GM19372 (cell line): ENCODE data around the gene RNF212.
"Not testable (repeated sequence)": the region's sequence is repeated elsewhere in the genome, so short reads cannot be mapped to it uniquely, and the experiment has no call there.

Experiments
- ATAC-seq: cut with Tn5 transposase; IDR thresholded peaks from one replicate; pipeline ENCODE4 v1.9.1; 2021; ENCODE audit warnings: mild to moderate bottlenecking, low read depth, moderate library complexity; ENCODE audit not compliant: unreplicated experiment

The RNF212 gene

GRCh38 chr4:1050486-1051213, 62.7 kb downstream of the RNF212 start:
- ATAC-seq, result no peak

DNA sequence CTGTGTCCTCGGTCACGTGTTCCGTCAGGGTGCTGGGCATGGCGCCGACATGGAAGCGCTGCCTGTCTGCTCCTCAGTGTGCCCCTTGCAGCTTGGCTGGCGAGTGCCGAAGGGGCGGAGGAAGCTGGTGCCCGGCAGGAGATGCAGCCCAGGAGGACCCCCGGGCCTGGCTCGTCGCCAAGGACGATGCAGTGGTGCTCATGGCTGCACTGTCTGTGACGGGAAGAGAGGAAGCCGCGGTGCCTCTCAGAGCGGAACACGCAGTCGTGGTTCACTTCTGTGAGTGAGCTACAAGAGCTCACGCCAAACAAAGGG, 63.8 kb downstream of the RNF212 start:
- no peak for ATAC-seq

DNA sequence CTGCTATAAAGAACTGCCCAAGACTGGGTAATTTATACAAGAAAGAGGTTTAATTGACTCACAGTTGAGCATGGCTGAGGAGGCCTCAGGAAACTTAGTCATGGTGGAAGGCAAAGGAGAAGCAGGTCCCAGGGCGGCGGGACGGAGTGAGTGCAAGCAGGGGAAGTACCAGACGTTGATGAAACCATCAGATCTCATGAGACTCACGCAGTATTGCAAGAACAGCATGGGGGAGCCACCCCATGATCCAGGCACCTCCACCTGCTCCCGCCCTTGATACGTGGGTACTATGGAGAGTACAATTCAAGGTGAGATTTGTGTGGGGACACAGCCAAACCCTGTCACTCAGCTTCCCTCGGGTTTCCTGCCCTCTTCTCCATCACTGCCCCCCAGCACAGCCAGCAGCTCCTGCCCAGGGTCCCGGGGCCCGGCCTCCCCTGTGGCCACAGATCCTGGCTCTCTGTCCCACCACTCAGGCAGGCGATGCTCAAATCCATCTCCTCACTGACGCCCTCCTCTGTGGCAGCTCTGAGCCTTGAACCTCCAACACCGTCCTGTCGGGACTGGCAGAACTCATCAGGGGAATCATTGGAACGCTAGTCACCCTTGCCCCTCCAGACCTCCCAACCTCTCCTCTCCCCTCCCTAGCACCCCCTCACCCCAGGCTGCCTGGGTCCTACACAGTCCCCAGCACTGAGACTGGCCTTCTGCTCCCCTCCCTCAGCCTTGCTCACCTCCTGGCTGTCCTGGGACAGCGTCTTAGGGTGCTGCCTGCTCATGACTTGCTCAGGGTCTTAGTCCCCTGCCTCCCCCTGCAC, 64.4 kb downstream of the RNF212 start:
- ATAC-seq, result no peak

DNA sequence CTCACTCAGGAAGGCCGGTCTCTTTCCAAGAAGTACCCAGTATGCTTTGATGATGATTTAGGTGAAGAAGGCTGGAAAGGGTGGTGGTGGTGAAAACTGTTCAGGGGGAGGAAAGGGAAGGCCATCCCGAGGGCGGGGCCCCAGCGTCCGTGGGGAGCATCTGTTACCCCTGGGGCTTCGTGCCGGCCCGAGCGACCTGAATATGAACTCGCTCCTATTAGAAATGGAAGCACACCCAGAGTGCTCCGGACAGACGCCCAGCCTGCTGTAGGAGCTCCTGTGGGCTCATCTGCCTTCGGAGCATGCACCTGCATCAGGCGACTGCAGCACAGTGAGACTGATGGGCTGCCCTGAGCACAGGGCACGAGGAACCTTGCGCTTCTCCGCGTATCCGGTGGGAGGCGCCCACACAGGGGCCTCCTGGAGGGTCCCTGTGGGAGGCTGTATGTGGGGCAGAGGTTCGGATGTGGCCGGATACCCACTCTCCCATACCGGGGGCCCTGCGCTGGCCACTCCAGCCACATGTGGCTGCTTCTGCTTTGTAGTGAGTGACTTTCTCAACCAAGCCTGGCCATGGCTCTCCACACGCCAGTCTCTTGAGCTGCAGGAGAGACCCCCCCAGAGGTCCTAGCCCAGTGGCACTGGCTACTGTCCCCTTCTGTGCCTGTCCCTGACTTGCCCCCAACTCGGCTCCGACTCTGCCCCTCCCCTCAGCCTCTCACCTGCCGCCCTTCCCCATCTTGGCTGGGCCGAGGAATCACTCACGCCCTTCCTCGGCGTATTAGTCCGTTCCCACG, 65.2 kb downstream of the RNF212 start:
- no peak for ATAC-seq

DNA sequence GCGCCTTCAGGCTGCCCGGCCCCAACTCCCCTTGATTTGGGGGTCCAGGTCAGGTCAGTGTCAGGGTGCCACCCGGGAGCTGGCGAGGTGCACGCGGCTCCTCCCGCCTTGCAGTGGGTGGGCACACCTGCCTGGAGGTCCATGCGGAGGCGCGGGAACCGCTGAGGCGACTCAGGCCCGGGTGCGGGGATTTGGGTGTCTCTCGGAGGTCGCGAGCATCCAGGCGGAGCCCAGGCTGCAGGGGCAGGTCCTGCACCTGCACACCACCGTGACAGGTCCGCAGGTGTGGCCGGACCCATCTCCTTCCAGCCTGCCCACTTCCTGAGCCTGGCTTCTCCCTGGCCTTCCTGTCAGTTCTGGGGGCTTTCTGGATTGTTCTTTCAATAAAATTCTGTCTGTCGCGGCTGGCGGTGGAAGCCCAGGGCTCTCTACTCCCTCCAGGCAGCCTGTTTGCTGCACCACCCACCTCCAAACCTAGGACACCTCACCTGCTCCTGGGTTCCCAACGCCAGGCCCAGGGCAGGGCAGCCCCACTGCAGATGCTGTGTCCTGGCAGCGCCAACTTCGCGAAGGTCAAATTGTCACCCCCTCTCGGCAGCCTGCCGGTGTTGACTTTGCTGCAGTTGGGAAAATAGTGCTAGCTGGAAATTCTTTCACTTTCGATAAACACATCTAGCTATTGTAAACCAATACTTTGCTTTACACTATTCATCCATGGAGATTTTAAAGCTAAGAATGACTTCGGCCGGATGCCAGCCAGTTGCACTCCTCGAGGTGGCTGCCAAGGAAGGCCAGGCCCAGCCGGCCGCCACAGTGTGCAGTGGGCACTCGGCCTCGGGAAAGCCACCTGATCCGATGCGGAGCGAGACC, 66.0 kb downstream of the RNF212 start:
- no peak for ATAC-seq

DNA sequence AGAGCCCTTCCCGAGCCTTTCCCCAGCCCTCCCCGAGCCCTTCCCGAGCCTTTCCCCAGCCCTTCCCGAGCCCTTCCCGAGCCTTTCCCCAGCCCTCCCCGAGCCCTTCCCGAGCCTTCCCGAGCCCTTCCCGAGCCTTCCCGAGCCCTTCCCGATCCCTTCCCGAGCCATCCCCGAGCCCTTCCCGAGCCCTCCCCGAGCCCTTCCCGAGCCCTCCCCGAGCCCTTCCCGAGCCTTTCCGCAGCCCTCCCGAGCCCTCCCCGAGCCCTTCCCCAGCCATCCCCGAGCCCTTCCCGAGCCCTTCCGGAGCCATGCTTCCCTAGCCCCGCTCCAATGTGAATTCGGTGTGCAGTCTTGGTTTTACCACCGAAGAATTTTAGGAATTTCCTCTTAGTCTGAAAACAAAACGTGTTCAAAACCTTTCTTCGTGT, 66.8 kb downstream of the RNF212 start:
- not testable (repeated sequence) for ATAC-seq

DNA sequence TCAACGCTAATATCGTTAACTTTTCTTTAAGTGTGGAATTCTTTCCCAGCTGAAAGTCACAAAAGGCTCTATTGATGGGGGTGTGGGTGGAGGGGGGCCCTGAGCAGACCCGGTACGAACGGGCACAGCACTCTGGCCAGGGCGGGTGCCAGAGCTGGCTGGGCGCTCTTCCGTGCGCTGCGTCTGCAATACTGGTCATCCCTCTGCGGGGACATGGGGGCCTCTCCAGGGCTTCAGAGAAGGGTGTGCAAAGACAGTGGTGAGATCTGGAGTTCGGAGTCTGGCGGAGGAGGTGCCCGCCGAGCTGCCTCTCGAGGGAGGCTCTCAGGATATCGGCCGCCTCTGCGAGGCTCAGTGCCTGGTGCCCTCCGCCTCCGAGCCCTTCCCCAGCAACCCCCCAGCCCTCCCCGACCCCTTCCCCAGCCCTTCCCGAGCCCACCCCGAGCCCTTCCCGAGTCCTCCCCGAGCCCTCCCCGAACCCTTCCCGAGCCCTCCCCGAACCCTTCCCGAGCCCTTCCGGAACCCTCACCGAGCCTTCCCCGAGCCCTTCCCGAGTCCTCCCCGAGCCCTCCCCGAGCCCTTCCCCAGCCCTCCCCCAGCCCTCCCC, 67.7 kb downstream of the RNF212 start:
- ATAC-seq, result no peak

- ATAC-seq, result no peak
Measured at GRCh38 chr4:1045193-1045594, 68.2 kb downstream of the RNF212 start.

DNA sequence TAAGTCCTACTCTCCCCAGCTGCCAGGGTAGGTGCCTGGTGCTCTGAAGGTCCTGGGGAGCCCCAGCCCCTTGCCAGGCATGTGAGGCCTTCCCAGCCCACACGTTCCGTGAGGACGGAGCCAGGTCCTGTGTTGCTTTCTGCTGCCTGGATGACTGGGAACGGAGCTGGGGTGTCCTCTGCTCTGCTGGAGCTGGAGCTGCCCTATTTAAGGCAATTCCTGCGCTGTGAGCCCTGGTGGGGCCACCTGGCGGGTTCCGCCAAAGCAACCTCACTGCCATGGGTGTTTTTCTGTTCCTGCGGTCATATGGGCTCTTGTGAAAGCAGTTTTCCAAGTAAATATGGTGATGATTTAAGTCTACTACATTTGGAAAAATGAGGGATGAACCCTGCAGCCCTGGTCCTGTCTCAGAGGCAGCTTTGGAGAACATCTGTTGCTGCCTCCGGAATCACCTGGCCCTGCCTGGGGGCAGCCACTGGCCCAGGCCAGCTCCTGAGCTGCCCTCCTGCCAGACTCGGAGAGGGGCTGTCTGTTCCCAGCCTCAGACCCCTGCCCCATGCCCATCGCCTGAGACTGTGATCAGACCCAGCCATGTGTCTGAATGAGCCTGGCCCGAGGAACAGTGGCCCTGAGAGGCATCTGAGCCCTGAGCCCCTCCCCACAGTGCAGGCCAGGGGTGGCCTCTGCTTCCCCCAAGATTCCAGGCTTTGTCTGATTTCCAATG, 68.7 kb downstream of the RNF212 start:
- ATAC-seq, result no peak

GRCh38 chr4:1043651-1044468, 69.5 kb downstream of the RNF212 start:
- ATAC-seq, result no peak

DNA sequence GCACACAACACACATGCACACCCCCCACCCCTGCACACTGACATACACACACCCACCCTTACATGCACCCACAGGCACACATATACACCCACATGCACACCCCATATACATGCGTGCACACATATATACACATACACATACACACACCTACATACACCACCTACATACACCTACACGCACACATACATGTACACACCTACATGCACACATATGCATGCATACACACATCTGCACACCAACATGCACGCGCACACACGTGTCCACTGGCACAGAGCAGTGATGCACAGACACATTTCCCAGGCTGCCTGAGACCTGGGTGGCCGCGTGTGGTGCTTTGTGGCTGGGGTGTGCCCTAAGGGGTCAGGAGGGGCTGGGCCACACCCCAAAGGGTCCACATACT, 70.2 kb downstream of the RNF212 start:
- no peak for ATAC-seq

- no peak for ATAC-seq
Measured at GRCh38 chr4:1042352-1043055, 70.9 kb downstream of the RNF212 start.

GRCh38 chr4:1041936-1042330, 71.4 kb downstream of the RNF212 start:
- ATAC-seq, result no peak

GRCh38 chr4:1041147-1041935, 72.0 kb downstream of the RNF212 start:
- no peak for ATAC-seq

- no peak for ATAC-seq
Measured at GRCh38 chr4:1040344-1041146, 72.8 kb downstream of the RNF212 start.
